Glutamatergic neuron (in vitro differentiated cells): ENCODE results near the gene SLC29A4. TPM values are rescaled to one million over a fixed set of nuclear protein-coding genes. Genes with fewer than 3 reads are reported as not detected.

Experiments used
- DNase-seq: peaks from one replicate; pipeline ENCODE4 v3.0.0; 2022
- H3K27ac Mint-ChIP-seq: one replicate; pipeline ENCODE4 v1.8.0; 2020; ENCODE audit warnings: mild to moderate bottlenecking, mixed read lengths, inconsistent platforms; ENCODE audit not compliant: unreplicated experiment
- H3K27me3 Mint-ChIP-seq: one replicate; pipeline ENCODE4 v1.8.0; 2020; ENCODE audit warnings: mild to moderate bottlenecking, moderate library complexity, mixed read lengths, inconsistent platforms; ENCODE audit not compliant: unreplicated experiment
- H3K36me3 Mint-ChIP-seq: one replicate; pipeline ENCODE4 v1.8.0; 2020; ENCODE audit warnings: mild to moderate bottlenecking, mixed read lengths, inconsistent platforms; ENCODE audit not compliant: unreplicated experiment
- H3K4me1 Mint-ChIP-seq: one replicate; pipeline ENCODE4 v1.8.0; 2020; ENCODE audit warnings: mild to moderate bottlenecking, low read depth, mixed read lengths, inconsistent platforms; ENCODE audit not compliant: unreplicated experiment
- H3K4me3 Mint-ChIP-seq: one replicate; pipeline ENCODE4 v1.8.0; 2020; ENCODE audit warnings: mild to moderate bottlenecking, mixed read lengths, inconsistent platforms; ENCODE audit not compliant: unreplicated experiment
- H3K9me3 Mint-ChIP-seq: one replicate; pipeline ENCODE4 v1.8.0; 2020; ENCODE audit warnings: mild to moderate bottlenecking, moderate library complexity, mixed read lengths, inconsistent platforms; ENCODE audit not compliant: unreplicated experiment
- long read RNA-seq: library from polyadenylated mRNA; unstranded; transcript quantifications from one replicate; pipeline ENCODE4 v2.0.0, GENCODE V29; 2020; ENCODE audit not compliant: unreplicated experiment
- total RNA-seq: library from RNA; stranded (reverse); fragmentation: NEBNext Ultra II Directional; extraction: Animal tissue kit (Norgen Biotek cat#: 25700); gene quantifications from one replicate; pipeline ENCODE4 v1.2.1, GENCODE V29; 2021; ENCODE audit not compliant: unreplicated experiment
- TF ChIP-seq, protein P1 (sequence below): fragments of 200-600 bp; sonication (generic); IDR thresholded peaks from one replicate; pipeline ENCODE4 v1.5.0; 2021; ENCODE audit not compliant: partially characterized antibody, unreplicated experiment

The SLC29A4 gene, protein sequence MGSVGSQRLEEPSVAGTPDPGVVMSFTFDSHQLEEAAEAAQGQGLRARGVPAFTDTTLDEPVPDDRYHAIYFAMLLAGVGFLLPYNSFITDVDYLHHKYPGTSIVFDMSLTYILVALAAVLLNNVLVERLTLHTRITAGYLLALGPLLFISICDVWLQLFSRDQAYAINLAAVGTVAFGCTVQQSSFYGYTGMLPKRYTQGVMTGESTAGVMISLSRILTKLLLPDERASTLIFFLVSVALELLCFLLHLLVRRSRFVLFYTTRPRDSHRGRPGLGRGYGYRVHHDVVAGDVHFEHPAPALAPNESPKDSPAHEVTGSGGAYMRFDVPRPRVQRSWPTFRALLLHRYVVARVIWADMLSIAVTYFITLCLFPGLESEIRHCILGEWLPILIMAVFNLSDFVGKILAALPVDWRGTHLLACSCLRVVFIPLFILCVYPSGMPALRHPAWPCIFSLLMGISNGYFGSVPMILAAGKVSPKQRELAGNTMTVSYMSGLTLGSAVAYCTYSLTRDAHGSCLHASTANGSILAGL
- total RNA-seq, result 30.5 TPM
- long read RNA-seq, partial matches to known transcripts, result 2 of 2 reads
- long read RNA-seq, other reads (novel, unspliced or antisense), result 0 of 2 reads

DNA sequence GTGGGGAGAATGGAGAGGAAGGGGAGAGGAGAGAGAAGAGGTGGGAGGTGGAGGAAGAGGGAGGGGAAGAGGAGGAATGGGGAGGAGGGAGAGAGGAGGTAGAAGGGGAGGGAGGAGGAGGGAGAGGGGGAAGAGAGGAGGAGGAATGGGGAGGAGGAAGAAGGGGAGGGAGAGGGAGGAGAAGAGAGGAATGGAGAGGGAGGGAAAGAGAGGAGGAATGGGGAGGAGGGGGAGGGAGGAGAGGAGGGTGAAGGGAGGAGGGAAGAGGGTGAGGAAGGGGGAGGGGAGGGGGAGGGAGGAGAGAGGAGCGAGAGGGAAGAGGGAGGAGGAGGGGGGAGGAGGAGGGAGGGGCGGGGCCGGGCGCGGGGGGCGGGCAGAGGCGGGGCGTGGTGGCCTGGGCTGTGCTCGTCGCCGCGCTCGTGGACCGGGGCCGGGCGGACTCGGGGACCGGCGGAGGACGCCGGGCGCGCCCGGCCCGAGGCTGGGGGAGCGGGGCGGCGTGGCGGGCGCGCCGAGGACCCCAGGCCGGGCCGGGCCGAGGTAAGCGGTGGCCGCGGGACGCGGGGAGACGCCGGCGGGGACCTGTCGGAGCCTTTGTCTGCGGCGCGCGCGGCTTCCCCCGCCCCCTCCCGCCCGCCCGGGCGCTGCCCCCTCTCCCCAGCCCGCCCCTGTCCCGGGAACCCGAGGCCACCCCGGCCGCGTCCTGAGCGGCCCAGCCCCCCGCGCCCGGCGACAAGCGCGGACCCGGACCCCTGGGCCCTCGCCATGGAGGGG, at the start of gene SLC29A4:
Gene SLC29A4, plus strand, starts transcription at position 401 of the 774 bp plus-strand sequence. CDS start 4,874 bp downstream, outside the sequence.
- no peaks in the 10 kb centered on the region for H3K36me3 Mint-ChIP-seq
- DNase-seq, result peak; percentile 68

DNA sequence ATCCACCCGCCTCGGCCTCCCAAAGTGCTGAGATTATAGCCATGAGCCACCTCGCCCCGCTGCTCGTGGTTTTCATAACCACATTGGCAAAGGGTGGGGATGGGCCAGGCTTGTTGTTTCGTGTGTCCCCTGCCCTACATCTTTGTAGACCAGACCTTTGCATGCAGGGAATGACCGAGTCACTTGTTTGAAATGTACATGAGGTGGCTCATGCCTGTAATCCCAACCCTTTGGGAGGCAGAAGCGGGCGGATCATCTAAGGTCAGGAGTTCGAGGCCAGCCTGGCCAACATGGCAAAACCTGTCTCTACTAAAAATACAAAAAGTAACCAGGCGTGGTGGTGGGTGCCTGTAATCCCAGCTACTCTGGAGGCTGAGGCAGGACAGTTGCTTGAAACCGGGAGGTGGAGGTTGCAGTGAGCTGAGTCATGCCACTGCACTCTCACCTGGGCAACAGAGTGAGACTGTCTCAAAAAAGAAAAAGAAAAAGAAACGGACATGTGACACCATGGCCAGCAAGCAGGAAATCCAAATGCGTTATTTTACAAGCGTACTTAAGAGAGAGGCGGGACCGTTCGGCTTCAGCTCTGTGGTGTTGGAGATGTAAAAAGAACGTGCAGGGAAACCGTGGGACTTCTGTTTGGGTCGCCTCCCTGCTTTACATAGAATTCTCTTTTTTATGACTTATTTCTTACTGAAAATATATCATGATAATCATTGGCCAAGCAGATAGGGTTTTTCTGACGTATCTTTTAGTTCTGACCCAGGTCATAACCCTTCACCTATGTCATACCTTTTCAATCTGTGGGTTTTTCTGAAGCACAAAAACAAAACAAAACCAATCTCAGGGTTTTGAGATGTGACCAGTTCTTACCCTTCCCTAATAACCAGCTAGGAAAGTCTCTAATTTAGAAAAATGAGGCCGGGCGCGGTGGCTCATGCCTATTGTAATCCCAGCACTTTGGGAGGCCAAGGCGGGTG, 47.6 kb upstream of the SLC29A4 start:
- peaks cover 4% of the 10 kb centered on the region for H3K4me1 Mint-ChIP-seq
- H3K9me3 Mint-ChIP-seq, result peaks cover 2% of the 10 kb centered on the region
- DNase-seq, result no peak
- peaks cover 7% of the 10 kb centered on the region for H3K27me3 Mint-ChIP-seq
- peaks cover 4% of the 10 kb centered on the region for H3K36me3 Mint-ChIP-seq
- TF ChIP-seq, protein P1, sequence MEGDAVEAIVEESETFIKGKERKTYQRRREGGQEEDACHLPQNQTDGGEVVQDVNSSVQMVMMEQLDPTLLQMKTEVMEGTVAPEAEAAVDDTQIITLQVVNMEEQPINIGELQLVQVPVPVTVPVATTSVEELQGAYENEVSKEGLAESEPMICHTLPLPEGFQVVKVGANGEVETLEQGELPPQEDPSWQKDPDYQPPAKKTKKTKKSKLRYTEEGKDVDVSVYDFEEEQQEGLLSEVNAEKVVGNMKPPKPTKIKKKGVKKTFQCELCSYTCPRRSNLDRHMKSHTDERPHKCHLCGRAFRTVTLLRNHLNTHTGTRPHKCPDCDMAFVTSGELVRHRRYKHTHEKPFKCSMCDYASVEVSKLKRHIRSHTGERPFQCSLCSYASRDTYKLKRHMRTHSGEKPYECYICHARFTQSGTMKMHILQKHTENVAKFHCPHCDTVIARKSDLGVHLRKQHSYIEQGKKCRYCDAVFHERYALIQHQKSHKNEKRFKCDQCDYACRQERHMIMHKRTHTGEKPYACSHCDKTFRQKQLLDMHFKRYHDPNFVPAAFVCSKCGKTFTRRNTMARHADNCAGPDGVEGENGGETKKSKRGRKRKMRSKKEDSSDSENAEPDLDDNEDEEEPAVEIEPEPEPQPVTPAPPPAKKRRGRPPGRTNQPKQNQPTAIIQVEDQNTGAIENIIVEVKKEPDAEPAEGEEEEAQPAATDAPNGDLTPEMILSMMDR, result no peak
- no peak overlapping the region for H3K4me3 Mint-ChIP-seq
- no peak overlapping the region for H3K27ac Mint-ChIP-seq

More for the DNA sequence above, at the start of gene SLC29A4:
- peaks cover 5% of the 10 kb centered on the region for H3K9me3 Mint-ChIP-seq
- no peaks in the 10 kb centered on the region for H3K4me1 Mint-ChIP-seq
- H3K27me3 Mint-ChIP-seq, result peaks cover 12% of the 10 kb centered on the region
- TF ChIP-seq, protein P1, result no peak
- no peak within 1 kb of the TSS for H3K27ac Mint-ChIP-seq
- no peak within 1 kb of the TSS for H3K4me3 Mint-ChIP-seq

- no peak for DNase-seq
- Mint-ChIP-seq H3K4me1 (peaks cover 7% of the 10 kb centered on the region), H3K4me3 (no peak overlapping the region), H3K27me3 (peaks cover 16% of the 10 kb centered on the region), H3K36me3 (no peaks in the 10 kb centered on the region), H3K9me3 (peaks cover 4% of the 10 kb centered on the region), H3K27ac (peak overlapping the region; percentile 59)
- TF ChIP-seq, protein P1, result no peak
These were observed 45.5 kb upstream of the SLC29A4 start for GRCh38 chr7:5237286-5237685.

DNA sequence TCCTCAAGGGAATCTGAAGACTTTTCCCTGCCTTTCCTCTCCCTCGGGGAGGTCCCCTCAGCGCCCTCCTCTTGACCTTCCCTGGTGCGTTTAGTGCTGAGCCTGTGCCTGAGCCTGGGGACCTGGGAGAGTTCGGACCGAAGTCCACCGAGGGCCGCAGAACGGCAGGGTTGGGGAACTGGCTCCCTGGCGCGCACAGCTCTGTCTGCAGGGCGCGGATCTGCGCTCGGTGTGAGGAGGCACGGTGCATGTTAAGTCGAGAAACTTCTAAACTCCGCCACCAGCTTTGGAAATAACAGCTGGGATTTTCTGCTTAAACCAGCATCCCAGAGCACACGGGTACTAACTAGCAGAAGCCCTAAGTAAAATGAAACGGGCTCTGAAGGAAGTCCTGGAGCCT, 44.2 kb upstream of the SLC29A4 start:
- Mint-ChIP-seq H3K9me3 (peaks cover 4% of the 10 kb centered on the region), H3K4me1 (peaks cover 7% of the 10 kb centered on the region)
- TF ChIP-seq, protein P1, result no peak

More for the DNA sequence above, 44.2 kb upstream of the SLC29A4 start:
- Mint-ChIP-seq H3K27me3 (peaks cover 17% of the 10 kb centered on the region), H3K27ac (no peak overlapping the region), H3K4me3 (no peak overlapping the region), H3K36me3 (no peaks in the 10 kb centered on the region)
- DNase-seq, result no peak
